ENCODE data around the gene MICAL3.

The MICAL3 gene

DNA sequence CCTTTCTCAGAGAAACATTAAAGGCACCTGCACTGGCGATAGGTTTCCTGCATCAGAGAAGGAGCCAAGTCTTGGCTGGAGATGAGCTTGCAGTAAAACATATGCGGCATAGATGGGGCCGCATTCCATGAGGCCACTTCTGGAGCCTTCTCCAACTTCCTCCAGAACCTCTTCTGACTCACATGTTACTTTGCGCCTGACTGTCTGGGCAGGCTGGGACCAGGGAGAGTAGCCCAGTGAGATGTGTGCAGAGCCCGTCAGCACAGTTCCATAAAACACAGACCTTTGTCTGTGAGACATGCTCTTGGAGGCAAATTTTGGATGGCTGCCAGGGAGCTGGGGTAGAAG lies 194.7 kb downstream of the MICAL3 start:
- H3K27ac Mint-ChIP-seq: peak overlapping the region; percentile 84
- no peak for DNase-seq
- no peaks in the 10 kb centered on the region for H3K27me3 Mint-ChIP-seq
- peaks cover 43 to 60% of the 10 kb centered on the region in 2 donors for H3K36me3 Mint-ChIP-seq
- H3K4me1 Mint-ChIP-seq: peaks cover 24 to 26% of the 10 kb centered on the region in 2 donors
- H3K4me3 Mint-ChIP-seq: no peak overlapping the region
- ATAC-seq (replicated peaks): no peak
- no peaks in the 10 kb centered on the region for H3K9me3 Mint-ChIP-seq

DNA sequence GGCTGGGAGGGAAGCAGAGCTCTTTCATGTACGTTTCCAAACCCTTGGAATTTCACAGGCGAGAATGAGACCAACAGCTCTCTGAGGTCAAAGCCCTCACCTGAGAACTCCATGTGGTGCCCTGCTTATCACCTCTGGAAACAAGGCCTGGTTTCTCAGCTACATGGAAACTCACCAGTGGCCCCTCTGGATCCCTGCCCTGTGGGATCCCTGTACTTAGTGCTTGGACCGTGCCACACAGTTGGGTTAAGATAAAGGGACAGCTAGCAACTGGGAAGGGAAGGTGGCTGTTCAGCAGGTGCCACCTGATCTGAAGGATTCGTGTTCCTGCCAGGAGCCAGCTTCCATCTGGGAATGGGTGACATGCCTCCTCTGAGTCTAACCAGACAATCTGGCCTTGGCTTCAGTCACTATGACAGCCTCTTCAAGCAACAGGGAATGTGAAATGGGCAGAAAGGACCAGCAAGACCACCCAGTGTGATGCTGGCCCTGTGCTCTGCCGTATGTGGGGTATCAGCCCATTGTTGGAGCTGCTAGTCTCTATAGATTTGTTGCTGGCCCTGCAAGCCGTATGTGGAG lies 195.8 kb downstream of the MICAL3 start:
- peaks cover 24 to 26% of the 10 kb centered on the region in 2 donors for H3K4me1 Mint-ChIP-seq
- H3K9me3 Mint-ChIP-seq: no peaks in the 10 kb centered on the region
- no peak for ATAC-seq (replicated peaks)
- no peaks in the 10 kb centered on the region for H3K27me3 Mint-ChIP-seq
- H3K27ac Mint-ChIP-seq: no peak overlapping the region
- H3K4me3 Mint-ChIP-seq: no peak overlapping the region
- peaks cover 50 to 65% of the 10 kb centered on the region in 2 donors for H3K36me3 Mint-ChIP-seq
- DNase-seq: no peak

DNA sequence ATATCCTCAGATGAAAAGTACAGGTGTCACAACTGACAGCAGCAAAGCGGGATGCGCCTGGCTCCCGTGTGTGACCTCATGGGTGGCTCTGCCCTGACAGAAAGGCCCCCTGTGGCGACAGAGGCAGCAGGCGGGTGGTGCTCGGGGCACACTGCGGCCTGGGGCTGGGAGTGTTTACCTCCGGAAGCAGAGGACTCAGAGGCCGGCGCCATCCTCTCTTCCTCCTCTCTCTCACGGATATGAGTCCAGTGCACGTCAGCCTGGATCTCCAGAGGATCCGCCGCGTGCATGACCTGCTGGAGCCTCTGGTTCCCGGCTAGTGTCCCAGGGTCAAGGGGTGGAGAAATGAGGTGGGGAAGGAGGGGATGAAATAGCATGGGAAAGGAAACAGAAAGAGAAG lies 196.9 kb downstream of the MICAL3 start:
- DNase-seq: no peak
- H3K4me1 Mint-ChIP-seq: peaks cover 24 to 26% of the 10 kb centered on the region in 2 donors
- H3K27ac Mint-ChIP-seq: no peak overlapping the region
- ATAC-seq (replicated peaks): no peak
- H3K36me3 Mint-ChIP-seq: peaks cover 53 to 71% of the 10 kb centered on the region in 2 donors
- no peak overlapping the region for H3K4me3 Mint-ChIP-seq
- no peaks in the 10 kb centered on the region for H3K27me3 Mint-ChIP-seq
- no peaks in the 10 kb centered on the region for H3K9me3 Mint-ChIP-seq

DNA sequence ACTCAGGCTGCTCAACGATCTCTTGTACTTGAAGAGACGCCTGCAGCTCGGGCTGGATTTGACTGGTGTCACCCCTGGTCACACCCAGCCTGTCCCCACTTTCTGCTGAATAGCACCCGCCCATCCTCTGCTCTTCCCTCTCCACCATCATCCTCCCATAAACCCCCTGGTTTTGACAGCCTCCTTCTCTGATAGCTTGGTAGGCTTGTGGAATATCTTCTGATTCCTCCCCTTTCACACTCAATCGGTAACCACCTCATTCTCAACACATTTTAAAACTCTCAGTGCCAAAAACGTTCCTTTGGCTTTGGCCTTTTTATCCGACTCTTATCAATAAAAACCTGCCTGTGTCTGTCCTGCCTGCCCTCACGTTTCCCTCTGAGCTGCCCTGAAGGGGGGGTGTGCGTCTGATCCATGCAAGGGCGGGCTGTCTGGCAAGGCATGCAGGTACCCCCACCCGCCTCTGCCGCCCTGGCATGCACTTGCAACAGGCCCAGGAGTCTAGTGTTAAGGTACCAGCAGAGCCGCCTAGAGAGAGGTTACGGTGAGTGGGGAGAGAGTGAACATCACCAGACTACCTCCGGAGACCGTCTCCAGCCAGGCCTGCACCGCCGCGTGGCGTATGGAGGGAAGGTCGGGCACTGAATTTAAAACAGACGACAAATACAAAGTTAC lies 198.3 kb downstream of the MICAL3 start:
- DNase-seq: no peak
- H3K36me3 Mint-ChIP-seq: peaks cover 47 to 64% of the 10 kb centered on the region in 2 donors
- no peak for ATAC-seq (replicated peaks)
- peaks cover 15 to 18% of the 10 kb centered on the region in 2 donors for H3K4me1 Mint-ChIP-seq
- H3K27me3 Mint-ChIP-seq: no peaks in the 10 kb centered on the region
- no peak overlapping the region for H3K4me3 Mint-ChIP-seq
- no peaks in the 10 kb centered on the region for H3K9me3 Mint-ChIP-seq
- H3K27ac Mint-ChIP-seq: peak overlapping the region; percentile 80

DNA sequence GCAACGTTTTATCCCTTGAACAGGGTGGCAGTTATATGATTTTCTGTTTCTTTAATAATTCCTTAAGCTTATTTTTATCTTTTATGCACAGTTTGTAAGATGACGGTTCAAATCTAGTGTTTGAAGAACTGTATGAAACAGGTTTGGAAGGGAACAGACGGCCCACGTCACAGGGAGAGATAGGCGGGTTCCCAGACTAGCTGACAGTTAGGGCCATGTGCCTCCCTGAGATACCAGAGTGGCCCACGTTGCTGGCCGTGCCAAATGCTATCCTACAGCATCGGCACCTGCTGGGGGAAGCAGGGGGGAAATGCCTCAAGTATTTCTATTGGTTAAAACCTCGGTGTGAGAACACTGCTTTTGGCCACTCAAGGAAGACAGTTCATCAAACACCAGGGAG lies 199.9 kb downstream of the MICAL3 start:
- Mint-ChIP-seq H3K27ac (peak overlapping the region; percentile 72), H3K36me3 (peaks cover 43 to 60% of the 10 kb centered on the region in 2 donors), H3K4me3 (no peak overlapping the region), H3K9me3 (no peaks in the 10 kb centered on the region), H3K27me3 (no peaks in the 10 kb centered on the region), H3K4me1 (peaks cover under 1 to 4% of the 10 kb centered on the region in 2 donors)
- DNase-seq (no peak), ATAC-seq (replicated peaks) (no peak)

DNA sequence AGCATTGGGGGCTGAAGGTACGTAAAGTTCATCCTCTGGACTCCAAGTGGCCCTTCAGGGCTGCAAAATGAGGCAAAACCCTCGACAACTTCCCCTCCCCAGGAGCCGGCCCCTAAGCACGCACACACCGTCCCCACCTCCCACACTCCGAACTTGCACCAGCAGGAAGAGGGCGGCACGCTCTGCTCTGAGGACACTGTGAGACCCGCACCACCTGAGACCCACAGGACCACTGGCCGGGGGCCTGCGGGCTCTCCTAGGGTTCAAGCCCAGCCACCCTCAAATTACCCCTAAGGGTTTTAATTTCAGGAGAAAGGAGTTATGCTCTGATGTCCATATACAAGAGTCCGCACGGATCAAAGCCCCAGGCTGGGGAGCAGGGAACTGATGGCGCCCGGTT lies 200.4 kb downstream of the MICAL3 start:
- no peaks in the 10 kb centered on the region for H3K27me3 Mint-ChIP-seq
- H3K4me1 Mint-ChIP-seq: peaks cover 2 to 4% of the 10 kb centered on the region in 2 donors
- H3K27ac Mint-ChIP-seq: no peak overlapping the region
- peaks cover 46 to 65% of the 10 kb centered on the region in 2 donors for H3K36me3 Mint-ChIP-seq
- ATAC-seq (replicated peaks): no peak
- H3K9me3 Mint-ChIP-seq: no peaks in the 10 kb centered on the region
- H3K4me3 Mint-ChIP-seq: no peak overlapping the region
- no peak for DNase-seq

DNA sequence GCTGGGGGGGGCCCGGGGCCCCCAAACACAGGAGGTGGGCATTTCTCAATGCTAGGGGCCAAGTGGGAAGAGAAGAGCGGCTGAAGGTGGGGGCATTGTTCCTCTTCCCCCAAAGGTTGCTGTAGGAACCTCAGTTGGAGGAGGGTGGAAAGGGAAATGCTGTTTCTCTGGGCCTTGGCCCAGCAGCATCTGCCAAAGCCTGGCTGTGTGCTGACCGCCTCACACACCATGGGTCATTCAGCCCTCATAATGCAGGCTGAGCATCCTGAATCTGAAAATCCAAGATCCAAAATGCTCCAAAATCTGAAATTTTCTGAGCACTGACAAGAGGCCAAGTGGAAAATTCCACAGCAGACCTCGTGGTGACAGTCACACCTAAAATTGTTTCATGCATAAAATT lies 201.1 kb downstream of the MICAL3 start:
- peaks cover 48 to 66% of the 10 kb centered on the region in 2 donors for H3K36me3 Mint-ChIP-seq
- ATAC-seq (replicated peaks): no peak

DNA sequence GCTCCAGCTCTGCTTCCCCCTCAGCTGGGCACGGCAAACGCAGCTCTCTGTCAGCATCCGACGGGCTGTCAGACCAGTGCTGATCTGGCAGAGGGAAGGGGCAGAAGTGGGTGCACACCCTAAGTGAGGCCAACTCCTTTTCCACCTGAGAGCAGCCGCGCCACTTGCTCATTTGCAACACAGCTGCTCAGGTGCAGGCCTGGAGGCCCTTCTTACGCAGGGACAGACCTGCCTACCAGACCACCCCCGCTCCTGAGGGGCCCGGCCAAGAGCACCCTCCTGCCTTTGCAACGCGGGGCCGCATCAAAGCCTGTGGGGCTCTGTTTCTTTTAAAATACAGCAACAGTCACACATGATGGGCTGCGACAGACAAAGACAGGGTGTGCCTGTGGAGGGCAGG lies 202.3 kb downstream of the MICAL3 start:
- Mint-ChIP-seq H3K27ac (no peak overlapping the region), H3K27me3 (no peaks in the 10 kb centered on the region), H3K4me3 (no peak overlapping the region), H3K4me1 (peaks cover 4% of the 10 kb centered on the region in 2 donors), H3K9me3 (no peaks in the 10 kb centered on the region), H3K36me3 (peaks cover 45 to 64% of the 10 kb centered on the region in 2 donors)
- ATAC-seq (replicated peaks) (no peak), DNase-seq (no peak)

More for the DNA sequence above, 201.1 kb downstream of the MICAL3 start:
- H3K4me3 Mint-ChIP-seq: no peak overlapping the region
- H3K27ac Mint-ChIP-seq: peak overlapping the region; percentile 37
- no peak for DNase-seq
- H3K27me3 Mint-ChIP-seq: no peaks in the 10 kb centered on the region
- H3K9me3 Mint-ChIP-seq: no peaks in the 10 kb centered on the region
- H3K4me1 Mint-ChIP-seq: peaks cover 4% of the 10 kb centered on the region in 2 donors

DNA sequence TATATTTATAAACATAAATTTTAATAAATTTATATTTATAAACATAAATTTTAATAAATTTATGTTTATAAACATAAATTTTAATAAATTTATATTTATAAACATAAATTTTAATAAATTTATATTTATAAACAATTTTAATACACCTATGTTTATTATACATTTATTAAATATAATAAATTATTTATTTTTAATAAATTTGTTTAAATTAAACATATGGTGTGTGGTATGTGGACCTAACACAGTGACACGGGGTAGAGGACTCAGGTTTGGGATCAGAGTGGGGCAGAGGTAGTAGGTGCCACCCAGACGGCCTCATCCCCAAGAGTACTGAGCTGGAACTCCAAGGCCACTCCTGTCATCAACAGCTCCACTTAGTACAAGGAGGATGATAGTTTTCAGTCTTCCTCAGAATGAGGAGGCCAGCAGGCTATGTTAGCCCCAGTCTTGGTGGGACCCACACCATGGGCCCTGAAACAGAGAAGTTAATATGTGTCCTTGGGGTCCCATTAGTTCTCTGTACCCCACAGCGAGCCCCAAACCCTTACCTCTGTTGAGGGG lies 203.4 kb downstream of the MICAL3 start:
- DNase-seq: no peak
- H3K27ac Mint-ChIP-seq: peak overlapping the region; percentile 56

DNA sequence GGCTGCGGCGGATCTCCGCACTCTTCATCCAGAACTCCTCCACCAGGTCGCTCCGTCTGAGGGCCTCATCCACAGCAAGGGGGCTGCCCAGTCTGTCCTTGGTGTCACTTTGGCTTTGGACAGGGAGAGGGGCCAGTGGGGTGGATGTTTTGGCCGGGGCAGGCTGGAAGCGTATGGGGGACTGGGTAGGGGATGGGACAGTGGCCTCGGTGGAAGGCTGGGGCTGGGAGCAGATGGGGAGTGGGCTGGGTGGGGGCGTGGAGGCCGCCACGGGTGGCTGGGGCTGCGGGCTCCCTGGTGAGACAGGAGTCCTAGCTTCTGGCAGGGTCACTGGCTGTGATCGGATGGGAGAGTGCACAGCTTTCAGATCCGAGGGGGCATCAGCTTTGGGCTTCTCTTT lies 205.7 kb downstream of the MICAL3 start:
- Mint-ChIP-seq H3K27ac (peak overlapping the region; percentile 14), H3K27me3 (no peaks in the 10 kb centered on the region), H3K4me1 (peaks cover 14 to 33% of the 10 kb centered on the region in 2 donors), H3K4me3 (no peak overlapping the region), H3K36me3 (peaks cover 46 to 66% of the 10 kb centered on the region in 2 donors), H3K9me3 (no peaks in the 10 kb centered on the region)
- no peak for ATAC-seq (replicated peaks)
- DNase-seq: no peak

More for the DNA sequence above, 203.4 kb downstream of the MICAL3 start:
- Mint-ChIP-seq H3K9me3 (no peaks in the 10 kb centered on the region), H3K27me3 (no peaks in the 10 kb centered on the region), H3K4me1 (peaks cover 0 to 10% of the 10 kb centered on the region in 2 donors), H3K4me3 (no peak overlapping the region), H3K36me3 (peaks cover 42 to 60% of the 10 kb centered on the region in 2 donors)
- ATAC-seq (replicated peaks): peak in 1 of 2 donors; percentile 27

DNA sequence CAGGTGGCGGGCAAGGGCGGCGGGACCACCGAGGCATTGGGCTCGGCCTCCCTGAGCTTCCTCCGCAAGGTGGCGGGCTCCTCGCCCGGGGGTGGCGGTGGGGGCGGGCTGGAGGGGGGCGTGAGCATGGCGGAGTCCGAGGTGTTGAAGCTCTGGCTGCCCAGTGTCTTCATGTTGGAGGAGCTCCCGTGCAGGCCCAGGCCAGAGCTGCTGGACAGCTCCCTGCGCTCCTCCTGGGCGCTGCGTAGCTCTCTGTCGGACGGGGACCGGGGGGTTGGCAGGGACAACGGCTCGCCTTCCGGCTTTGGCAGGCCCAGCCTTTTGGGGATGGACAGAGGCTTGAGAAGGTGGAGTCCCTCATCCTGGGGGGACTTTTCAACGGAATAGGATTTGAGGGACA lies 206.2 kb downstream of the MICAL3 start:
- DNase-seq: no peak
- no peak for ATAC-seq (replicated peaks)
- H3K4me1 Mint-ChIP-seq: peaks cover 19 to 37% of the 10 kb centered on the region in 2 donors
- H3K27ac Mint-ChIP-seq: peak overlapping the region; percentile 75
- peaks cover 50 to 70% of the 10 kb centered on the region in 2 donors for H3K36me3 Mint-ChIP-seq
- no peaks in the 10 kb centered on the region for H3K9me3 Mint-ChIP-seq
- no peaks in the 10 kb centered on the region for H3K27me3 Mint-ChIP-seq
- no peak overlapping the region for H3K4me3 Mint-ChIP-seq

DNA sequence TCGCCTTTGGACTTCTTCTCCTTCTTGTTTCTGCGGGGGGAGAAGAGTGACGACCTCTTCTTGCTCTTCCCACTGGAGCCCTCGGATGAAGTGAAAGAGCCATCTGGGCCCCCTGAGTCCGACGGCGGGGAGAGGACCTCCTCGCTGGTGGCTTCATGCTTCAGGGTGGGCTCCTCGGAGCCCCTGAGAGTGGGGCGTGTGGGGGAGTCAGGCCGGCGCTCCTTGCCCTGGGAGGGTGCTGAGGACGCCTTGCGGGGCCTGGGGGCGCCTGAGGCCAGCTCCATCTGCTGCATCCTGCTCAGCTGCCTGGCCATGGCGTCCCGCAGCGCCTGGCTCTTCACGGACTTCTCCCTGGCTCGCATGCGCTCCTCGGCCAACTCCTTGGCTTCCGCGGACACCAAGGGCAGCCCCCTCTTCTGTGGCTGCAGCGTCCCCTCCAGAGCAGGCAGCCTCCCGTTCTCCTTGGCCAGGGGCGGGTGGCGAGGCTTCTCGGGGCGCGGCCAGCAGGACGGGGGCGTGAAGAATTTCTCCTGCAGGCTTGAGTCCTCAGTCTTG lies 206.8 kb downstream of the MICAL3 start:
- Mint-ChIP-seq H3K9me3 (no peaks in the 10 kb centered on the region), H3K27ac (peak overlapping the region; percentile 75), H3K4me3 (no peak overlapping the region), H3K36me3 (peaks cover 52 to 72% of the 10 kb centered on the region in 2 donors), H3K4me1 (peaks cover 22 to 42% of the 10 kb centered on the region in 2 donors), H3K27me3 (no peaks in the 10 kb centered on the region)
- no peak for ATAC-seq (replicated peaks)
- no peak for DNase-seq

DNA sequence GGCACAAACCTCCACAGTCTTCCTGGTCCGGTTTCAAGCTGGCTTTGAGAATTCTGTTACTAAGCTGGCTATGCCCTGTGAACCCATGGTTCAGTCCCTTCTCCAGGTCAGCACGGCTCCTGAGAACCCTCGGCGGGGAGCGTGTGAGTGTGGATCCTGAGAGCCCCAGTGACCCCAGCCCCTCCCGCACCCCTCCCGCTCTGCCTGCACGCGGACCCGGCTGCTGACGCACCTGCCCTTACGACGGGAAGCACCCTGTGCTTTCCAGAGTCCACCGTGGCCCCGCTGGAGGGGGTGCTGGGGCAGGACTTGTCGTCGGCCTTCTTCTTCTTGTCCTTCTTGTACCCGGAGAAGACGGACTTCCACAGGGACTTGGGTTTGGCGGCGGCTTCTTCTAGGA lies 207.3 kb downstream of the MICAL3 start:
- Mint-ChIP-seq H3K27me3 (no peaks in the 10 kb centered on the region), H3K36me3 (peaks cover 54 to 74% of the 10 kb centered on the region in 2 donors), H3K27ac (peak overlapping the region; percentile 37), H3K4me1 (peaks cover 22 to 42% of the 10 kb centered on the region in 2 donors), H3K9me3 (no peaks in the 10 kb centered on the region), H3K4me3 (no peak overlapping the region)
- ATAC-seq (replicated peaks) (no peak), DNase-seq (no peak)

DNA sequence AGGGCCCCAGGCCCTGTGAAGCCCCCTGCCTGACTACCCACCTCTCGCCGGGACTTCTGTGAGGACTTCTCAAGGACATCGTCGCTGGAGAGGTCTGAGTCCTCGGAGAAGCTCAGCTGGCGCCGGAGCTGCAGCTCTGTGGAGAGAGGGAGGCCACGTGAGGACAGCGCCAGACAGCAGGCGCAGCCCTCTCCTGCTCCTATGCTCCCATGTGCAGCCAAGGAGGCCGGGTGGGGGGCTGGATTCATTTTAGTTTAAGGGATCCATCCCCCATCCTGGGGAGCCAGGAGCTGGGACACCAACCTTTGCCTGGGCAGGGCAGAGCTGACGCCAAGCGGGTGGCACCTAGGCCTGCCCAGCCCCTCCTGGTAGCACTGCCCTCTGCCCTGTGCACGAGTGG lies 207.7 kb downstream of the MICAL3 start:
- Mint-ChIP-seq H3K27ac (peak overlapping the region; percentile 81), H3K9me3 (no peaks in the 10 kb centered on the region), H3K36me3 (peaks cover 58 to 79% of the 10 kb centered on the region in 2 donors), H3K27me3 (no peaks in the 10 kb centered on the region), H3K4me3 (no peak overlapping the region), H3K4me1 (peaks cover 22 to 42% of the 10 kb centered on the region in 2 donors)
- no peak for DNase-seq
- ATAC-seq (replicated peaks): no peak

Measured in stimulated activated naive B cell treated with anti-CD40 and anti-IgM and Interleukin-4, amounts not matched to agents 10 μg/mL and 1 μg/mL and 100 μg/mL, for 72 hours (primary cell).